SU-DHL-6 (cell line): Measurements from ENCODE around the gene ST6GALNAC3.

ENCODE experiments used
- EZH2phosphoT487 ChIP-seq: fragments of 200-600 bp; sonication (generic), shearing (Covaris generic); conservative IDR thresholded peaks from 2 replicates; pipeline ENCODE4 v1.6.1; 2018; ENCODE audit warnings: mild to moderate bottlenecking, antibody characterized with exemption, low read length, moderate library complexity, mixed read lengths
- TF ChIP-seq, protein P1 (sequence below): fragments of 200-600 bp; sonication (generic); IDR thresholded peaks from one replicate; pipeline ENCODE4 v1.5.1; 2017; ENCODE audit warnings: antibody characterized with exemption, mild to moderate bottlenecking, low read length, moderate library complexity; ENCODE audit not compliant: insufficient read depth, poor library complexity, severe bottlenecking

DNA sequence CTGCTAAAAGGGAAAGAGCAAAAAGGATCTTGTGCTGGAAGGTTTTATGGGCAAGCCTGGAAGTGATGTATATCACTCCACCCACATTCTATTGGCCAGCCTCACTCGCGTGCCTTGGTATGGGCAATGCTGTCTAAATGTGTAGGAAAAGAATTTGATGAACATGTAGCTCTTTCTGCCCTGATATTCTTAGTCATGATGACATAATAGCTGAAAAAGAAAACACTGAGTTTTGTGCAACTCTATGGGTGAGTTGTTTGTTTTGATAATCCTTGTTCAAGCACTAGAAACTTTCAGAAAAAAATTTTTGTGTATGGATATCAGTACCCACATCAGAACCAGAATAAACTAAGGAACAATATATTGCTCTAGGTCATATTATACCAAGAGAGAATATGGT, 561.2 kb downstream of the ST6GALNAC3 start:
- TF ChIP-seq, protein P1, sequence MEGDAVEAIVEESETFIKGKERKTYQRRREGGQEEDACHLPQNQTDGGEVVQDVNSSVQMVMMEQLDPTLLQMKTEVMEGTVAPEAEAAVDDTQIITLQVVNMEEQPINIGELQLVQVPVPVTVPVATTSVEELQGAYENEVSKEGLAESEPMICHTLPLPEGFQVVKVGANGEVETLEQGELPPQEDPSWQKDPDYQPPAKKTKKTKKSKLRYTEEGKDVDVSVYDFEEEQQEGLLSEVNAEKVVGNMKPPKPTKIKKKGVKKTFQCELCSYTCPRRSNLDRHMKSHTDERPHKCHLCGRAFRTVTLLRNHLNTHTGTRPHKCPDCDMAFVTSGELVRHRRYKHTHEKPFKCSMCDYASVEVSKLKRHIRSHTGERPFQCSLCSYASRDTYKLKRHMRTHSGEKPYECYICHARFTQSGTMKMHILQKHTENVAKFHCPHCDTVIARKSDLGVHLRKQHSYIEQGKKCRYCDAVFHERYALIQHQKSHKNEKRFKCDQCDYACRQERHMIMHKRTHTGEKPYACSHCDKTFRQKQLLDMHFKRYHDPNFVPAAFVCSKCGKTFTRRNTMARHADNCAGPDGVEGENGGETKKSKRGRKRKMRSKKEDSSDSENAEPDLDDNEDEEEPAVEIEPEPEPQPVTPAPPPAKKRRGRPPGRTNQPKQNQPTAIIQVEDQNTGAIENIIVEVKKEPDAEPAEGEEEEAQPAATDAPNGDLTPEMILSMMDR = no peak
- no peak for TF ChIP-seq EZH2phosphoT487
